ENCODE measurements around the gene ST7. TPM values are rescaled to one million over a fixed set of nuclear protein-coding genes. Genes with fewer than 3 reads are reported as not detected.
"Not testable (repeated sequence)": the region's sequence is repeated elsewhere in the genome, so short reads cannot be mapped to it uniquely, and the experiment has no call there.

Gene ST7
- polyA plus RNA-seq, 1 donor from 2014 or later = 76.8 TPM

- H3K9me2 ChIP-seq (ENCODE audit: insufficient read depth, low read length) = no peaks in the 10 kb centered on the region
- peaks cover 18% of the 10 kb centered on the region for H4K20me1 ChIP-seq (ENCODE audit: insufficient read depth)
- H3K4me2 ChIP-seq (ENCODE audit: low read length) = peak overlapping the region; percentile 78
- no peaks in the 10 kb centered on the region for H3K36me3 ChIP-seq (ENCODE audit: insufficient read depth, low read length)
- H3K9me3 ChIP-seq (ENCODE audit: low read length) = no peaks in the 10 kb centered on the region
- H3K27ac ChIP-seq (ENCODE audit: low read length) = no peak overlapping the region
- peak overlapping the region; percentile 77 for H3K4me3 ChIP-seq (ENCODE audit: low read length)
- no peaks in the 10 kb centered on the region for H3K27me3 ChIP-seq (ENCODE audit: insufficient read depth, low read depth, low read length)
- H3K79me2 ChIP-seq (replicated peaks; ENCODE audit: insufficient read depth, low read length) = peaks cover 94% of the 10 kb centered on the region
- peaks cover under 1% of the 10 kb centered on the region for H3F3A ChIP-seq (ENCODE audit: insufficient read depth, low read length, poor library complexity, severe bottlenecking)
- no peak overlapping the region for H2AFZ ChIP-seq (ENCODE audit: low read depth, low read length)
- TF ChIP-seq MXI1 (conservative IDR thresholded peaks at IDR 0.05; ENCODE audit: poor library complexity, severe bottlenecking) = no peak
- TF ChIP-seq POLR2AphosphoS5 (IDR thresholded peaks at IDR 0.05) = no peak
- no peak for TF ChIP-seq TAF1 (IDR thresholded peaks at IDR 0.05; ENCODE audit: low read depth)
- no peak for TF ChIP-seq RAD21 (conservative IDR thresholded peaks at IDR 0.05)
- TF ChIP-seq CTCF (IDR thresholded peaks at IDR 0.05; ENCODE audit: poor library complexity, severe bottlenecking) = no peak
- TF ChIP-seq SMC3 (conservative IDR thresholded peaks at IDR 0.05; ENCODE audit: poor library complexity) = no peak
- TF ChIP-seq EZH2 (IDR thresholded peaks at IDR 0.05; ENCODE audit: borderline replicate concordance, insufficient read depth, low read length, poor library complexity, severe bottlenecking) = no peak
- TF ChIP-seq REST (IDR thresholded peaks at IDR 0.05; ENCODE audit: borderline replicate concordance) = no peak
- TF ChIP-seq EP300 (conservative IDR thresholded peaks at IDR 0.05; ENCODE audit: poor library complexity, severe bottlenecking) = no peak
- H3K9ac ChIP-seq (ENCODE audit: low read length) = no peak overlapping the region
Measured at GRCh38 chr7:117024811-117025210, 71.5 kb downstream of the ST7 start.

GRCh38 chr7:117025891-117026290 is 72.6 kb downstream of the ST7 start:
- Histone ChIP-seq H3K27ac (ENCODE audit: low read length) (no peak overlapping the region), H3K36me3 (ENCODE audit: insufficient read depth, low read length) (no peaks in the 10 kb centered on the region), H3K4me2 (ENCODE audit: low read length) (peak overlapping the region; percentile 78), H3K9me2 (ENCODE audit: insufficient read depth, low read length) (no peaks in the 10 kb centered on the region), H3K27me3 (ENCODE audit: insufficient read depth, low read depth, low read length) (no peaks in the 10 kb centered on the region), H3K9ac (ENCODE audit: low read length) (no peak overlapping the region), H3K9me3 (ENCODE audit: low read length) (no peaks in the 10 kb centered on the region), H3F3A (ENCODE audit: insufficient read depth, low read length, poor library complexity, severe bottlenecking) (no peaks in the 10 kb centered on the region), H3K4me3 (ENCODE audit: low read length) (peak overlapping the region; percentile 77), H2AFZ (ENCODE audit: low read depth, low read length) (no peak overlapping the region), H3K79me2 (replicated peaks; ENCODE audit: insufficient read depth, low read length) (peaks cover 98% of the 10 kb centered on the region), H4K20me1 (ENCODE audit: insufficient read depth) (peaks cover 18% of the 10 kb centered on the region)
- TF ChIP-seq EZH2 (IDR thresholded peaks at IDR 0.05; ENCODE audit: borderline replicate concordance, insufficient read depth, low read length, poor library complexity, severe bottlenecking) (no peak), TAF1 (IDR thresholded peaks at IDR 0.05; ENCODE audit: low read depth) (no peak)

- H3K9me2 ChIP-seq (ENCODE audit: insufficient read depth, low read length); H3K4me3 ChIP-seq (ENCODE audit: low read length); H3F3A ChIP-seq (ENCODE audit: insufficient read depth, low read length, poor library complexity, severe bottlenecking); H3K4me2 ChIP-seq (ENCODE audit: low read length); H3K36me3 ChIP-seq (ENCODE audit: insufficient read depth, low read length); H3K27ac ChIP-seq (ENCODE audit: low read length); H3K9me3 ChIP-seq (ENCODE audit: low read length); H3K9ac ChIP-seq (ENCODE audit: low read length); H2AFZ ChIP-seq (ENCODE audit: low read depth, low read length); H3K27me3 ChIP-seq (ENCODE audit: insufficient read depth, low read depth, low read length): not testable (repeated sequence)
- Histone ChIP-seq H3K79me2 (replicated peaks; ENCODE audit: insufficient read depth, low read length) (peaks cover 90% of the 10 kb centered on the region), H4K20me1 (ENCODE audit: insufficient read depth) (peaks cover 28% of the 10 kb centered on the region)
Measured at GRCh38 chr7:117030346-117030745, 77.0 kb downstream of the ST7 start.

GRCh38 chr7:117030793-117031192 is 77.5 kb downstream of the ST7 start:
- not testable (repeated sequence) for H3K9me2 ChIP-seq (ENCODE audit: insufficient read depth, low read length); H3K27ac ChIP-seq (ENCODE audit: low read length); H3F3A ChIP-seq (ENCODE audit: insufficient read depth, low read length, poor library complexity, severe bottlenecking); H3K9me3 ChIP-seq (ENCODE audit: low read length); H3K4me3 ChIP-seq (ENCODE audit: low read length); H2AFZ ChIP-seq (ENCODE audit: low read depth, low read length); H3K4me2 ChIP-seq (ENCODE audit: low read length); H3K27me3 ChIP-seq (ENCODE audit: insufficient read depth, low read depth, low read length); H3K9ac ChIP-seq (ENCODE audit: low read length); H3K36me3 ChIP-seq (ENCODE audit: insufficient read depth, low read length)
- Histone ChIP-seq H3K79me2 (replicated peaks; ENCODE audit: insufficient read depth, low read length) (peaks cover 89% of the 10 kb centered on the region), H4K20me1 (ENCODE audit: insufficient read depth) (peaks cover 29% of the 10 kb centered on the region)
